HepG2 (cell line): Measurements from ENCODE around the gene HERPUD2. TPM values are rescaled to one million over a fixed set of nuclear protein-coding genes. Genes with fewer than 3 reads are reported as not detected.

Experiments used
- DR1 ChIP-seq: sonication (generic); formaldehyde crosslinking; IDR thresholded peaks from 2 replicates; pipeline ENCODE4 v1.8.0; 2021; ENCODE audit warnings: mild to moderate bottlenecking, missing genetic modification reagents, inconsistent platforms
- HCFC1 ChIP-seq: fragments of 150-350 bp; IDR thresholded peaks from 2 replicates; pipeline ENCODE4 v1.6.1; 2014; ENCODE audit warnings: low read depth, low read length
- HOXA9 ChIP-seq: sonication (generic); formaldehyde crosslinking; IDR thresholded peaks from 2 replicates; pipeline ENCODE4 v1.8.1; 2022; ENCODE audit warnings: missing genetic modification reagents, mild to moderate bottlenecking, moderate library complexity, borderline replicate concordance
- MBD4 ChIP-seq: IDR thresholded peaks from 2 replicates; pipeline ENCODE4 v1.6.1; 2012; ENCODE audit warnings: low read length, inconsistent platforms, borderline replicate concordance
- NBN ChIP-seq: fragments of 450-650 bp; conservative IDR thresholded peaks from 2 replicates; pipeline ENCODE4 v1.6.1; 2017
- NR3C1 ChIP-seq: sonication (generic); formaldehyde crosslinking; IDR thresholded peaks from 2 replicates; pipeline ENCODE4 v1.4.0; 2020; ENCODE audit warnings: missing genetic modification reagents
- PCBP1 ChIP-seq: fragments of 200-400 bp; formaldehyde crosslinking; IDR thresholded peaks from 2 replicates; pipeline ENCODE4 v1.6.1; 2017; ENCODE audit warnings: mild to moderate bottlenecking, low read depth, low read length, borderline replicate concordance
- POLR2A ChIP-seq, 2 experiments: IDR thresholded peaks; 2 replicates each; pipeline ENCODE4 v1.6.1; 2011; ENCODE audit warnings: low read depth in 2 of 2, low read length in 2 of 2, mild to moderate bottlenecking in 1 of 2, moderate library complexity in 1 of 2; ENCODE audit not compliant: insufficient read depth in 1 of 2
- PPARG ChIP-seq: conservative IDR thresholded peaks from 2 replicates; pipeline ENCODE4 v1.6.1; 2016; ENCODE audit warnings: missing biosample characterization, missing genetic modification reagents
- PRPF4 ChIP-seq: fragments of 200-400 bp; formaldehyde crosslinking; IDR thresholded peaks from 2 replicates; pipeline ENCODE4 v1.6.1; 2016; ENCODE audit warnings: low read length, low read depth; ENCODE audit not compliant: poor library complexity, severe bottlenecking
- SP1 ChIP-seq, 2 experiments: fragments of 450-650 bp in 1 of 2; sonication (generic) in 1 of 2; formaldehyde crosslinking in 1 of 2; IDR thresholded peaks; 2 replicates each; pipeline versions ENCODE4 v1.4.0 to v1.6.1; 2016 to 2020; ENCODE audit warnings: missing genetic modification reagents in 1 of 2
- TCF7 ChIP-seq: sonication (generic); IDR thresholded peaks from 2 replicates; pipeline ENCODE4 v1.6.1; 2016; ENCODE audit warnings: antibody characterized with exemption, low read depth
- TEAD3 ChIP-seq: optimal IDR thresholded peaks from 2 replicates; pipeline ENCODE3; 2016; ENCODE audit warnings: borderline replicate concordance
- TOE1 ChIP-seq: sonication (generic); formaldehyde crosslinking; IDR thresholded peaks from 2 replicates; pipeline ENCODE4 v1.4.0; 2020; ENCODE audit warnings: mild to moderate bottlenecking, missing genetic modification reagents
- ZNF224 ChIP-seq: sonication (generic); formaldehyde crosslinking; IDR thresholded peaks from 2 replicates; pipeline ENCODE4 v1.5.0; 2020; ENCODE audit warnings: mild to moderate bottlenecking, missing genetic modification reagents
- ZNF354B ChIP-seq: sonication (generic); formaldehyde crosslinking; IDR thresholded peaks from 2 replicates; pipeline ENCODE4 v1.8.0; 2022; ENCODE audit warnings: mild to moderate bottlenecking, missing genetic modification reagents
- ZNF432 ChIP-seq: sonication (generic); formaldehyde crosslinking; IDR thresholded peaks from 2 replicates; pipeline ENCODE4 v1.5.0; 2020; ENCODE audit warnings: missing genetic modification reagents, mild to moderate bottlenecking, borderline replicate concordance
- polyA plus RNA-seq, 8 experiments: library from polyadenylated mRNA; depleted of rRNA in 3 of 8; stranded (reverse) in 7 of 8; unstranded in 1 of 8; fragments of >200 nt; fragmentation: Illumina TruSeq in 4 of 8; extraction: Trizol in 4 of 8; gene quantifications; 2 replicates each; pipeline versions ENCODE4 v1.2.1 to v1.2.3, GENCODE V29; 2011 to 2016; ENCODE audit warnings: low read depth in 4 of 8, missing spikeins in 1 of 8, mixed read lengths in 1 of 8; ENCODE audit not compliant: insufficient read depth in 1 of 8
- total RNA-seq, 5 experiments: library from RNA; depleted of rRNA; stranded (reverse); fragments of >200 nt; fragmentation: Illumina TruSeq; extraction: Trizol; gene quantifications; 2 replicates each; pipeline ENCODE4 v1.2.3, GENCODE V29; 2016; ENCODE audit warnings: low read depth in 1 of 5
- TF ChIP-seq, protein P1 (sequence below): sonication (generic); formaldehyde crosslinking; IDR thresholded peaks from 2 replicates; pipeline ENCODE4 v1.4.0; 2020; ENCODE audit warnings: missing genetic modification reagents
- TF ChIP-seq, protein P2 (sequence below): sonication (generic); formaldehyde crosslinking; conservative IDR thresholded peaks from 2 replicates; pipeline ENCODE4 v1.4.0; 2020; ENCODE audit warnings: missing genetic modification reagents
- TF ChIP-seq, protein P3 (sequence below): sonication (generic); formaldehyde crosslinking; IDR thresholded peaks from 2 replicates; pipeline ENCODE4 v1.8.1; 2023; ENCODE audit warnings: mild to moderate bottlenecking, missing genetic modification reagents
- TF ChIP-seq, protein P4 (sequence below): sonication (generic); formaldehyde crosslinking; IDR thresholded peaks from 2 replicates; pipeline ENCODE4 v1.4.0; 2020; ENCODE audit warnings: missing genetic modification reagents

The HERPUD2 gene
- total and polyA plus RNA-seq, 2 of the 13 experiments (the other 11 are each of a cell fraction or from before 2014, with no cell fraction given), result 10.7 to 38.6 TPM

DNA sequence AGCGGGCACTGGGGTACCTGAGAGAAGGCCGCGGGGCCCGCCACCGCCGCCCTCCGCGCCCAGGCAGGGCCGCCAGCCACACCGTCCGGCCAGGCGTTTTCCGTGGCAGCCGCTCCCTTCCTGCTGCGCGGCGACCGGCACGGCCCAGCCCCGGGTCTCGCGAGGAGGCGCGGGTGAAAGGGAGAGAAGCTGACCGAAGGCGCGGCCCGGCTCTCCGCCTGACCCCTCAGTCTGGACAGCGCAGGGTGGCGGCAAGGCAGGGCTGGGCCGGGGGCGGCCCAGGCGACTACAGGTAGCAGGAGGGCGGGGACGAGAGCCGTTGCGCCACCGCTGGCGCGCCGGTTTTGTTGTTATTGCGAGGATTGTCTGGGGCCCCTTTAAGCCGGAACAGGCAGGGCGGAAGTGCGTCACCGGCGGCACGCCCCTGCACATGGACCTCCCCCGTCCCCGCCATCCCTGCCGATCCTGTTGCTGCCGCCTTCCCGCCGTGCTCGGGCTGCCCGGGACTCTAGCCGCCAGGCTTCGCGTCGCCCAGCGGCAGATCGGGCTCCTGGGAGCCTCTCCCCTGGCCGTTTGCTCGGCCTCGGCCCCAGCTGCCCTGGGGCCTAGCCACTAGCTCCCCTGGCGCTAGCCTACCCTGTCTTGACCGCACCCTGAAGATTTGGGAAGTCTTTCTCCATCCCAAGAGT lies at the start of gene HERPUD2 (continued):
- TF ChIP-seq, protein P1, sequence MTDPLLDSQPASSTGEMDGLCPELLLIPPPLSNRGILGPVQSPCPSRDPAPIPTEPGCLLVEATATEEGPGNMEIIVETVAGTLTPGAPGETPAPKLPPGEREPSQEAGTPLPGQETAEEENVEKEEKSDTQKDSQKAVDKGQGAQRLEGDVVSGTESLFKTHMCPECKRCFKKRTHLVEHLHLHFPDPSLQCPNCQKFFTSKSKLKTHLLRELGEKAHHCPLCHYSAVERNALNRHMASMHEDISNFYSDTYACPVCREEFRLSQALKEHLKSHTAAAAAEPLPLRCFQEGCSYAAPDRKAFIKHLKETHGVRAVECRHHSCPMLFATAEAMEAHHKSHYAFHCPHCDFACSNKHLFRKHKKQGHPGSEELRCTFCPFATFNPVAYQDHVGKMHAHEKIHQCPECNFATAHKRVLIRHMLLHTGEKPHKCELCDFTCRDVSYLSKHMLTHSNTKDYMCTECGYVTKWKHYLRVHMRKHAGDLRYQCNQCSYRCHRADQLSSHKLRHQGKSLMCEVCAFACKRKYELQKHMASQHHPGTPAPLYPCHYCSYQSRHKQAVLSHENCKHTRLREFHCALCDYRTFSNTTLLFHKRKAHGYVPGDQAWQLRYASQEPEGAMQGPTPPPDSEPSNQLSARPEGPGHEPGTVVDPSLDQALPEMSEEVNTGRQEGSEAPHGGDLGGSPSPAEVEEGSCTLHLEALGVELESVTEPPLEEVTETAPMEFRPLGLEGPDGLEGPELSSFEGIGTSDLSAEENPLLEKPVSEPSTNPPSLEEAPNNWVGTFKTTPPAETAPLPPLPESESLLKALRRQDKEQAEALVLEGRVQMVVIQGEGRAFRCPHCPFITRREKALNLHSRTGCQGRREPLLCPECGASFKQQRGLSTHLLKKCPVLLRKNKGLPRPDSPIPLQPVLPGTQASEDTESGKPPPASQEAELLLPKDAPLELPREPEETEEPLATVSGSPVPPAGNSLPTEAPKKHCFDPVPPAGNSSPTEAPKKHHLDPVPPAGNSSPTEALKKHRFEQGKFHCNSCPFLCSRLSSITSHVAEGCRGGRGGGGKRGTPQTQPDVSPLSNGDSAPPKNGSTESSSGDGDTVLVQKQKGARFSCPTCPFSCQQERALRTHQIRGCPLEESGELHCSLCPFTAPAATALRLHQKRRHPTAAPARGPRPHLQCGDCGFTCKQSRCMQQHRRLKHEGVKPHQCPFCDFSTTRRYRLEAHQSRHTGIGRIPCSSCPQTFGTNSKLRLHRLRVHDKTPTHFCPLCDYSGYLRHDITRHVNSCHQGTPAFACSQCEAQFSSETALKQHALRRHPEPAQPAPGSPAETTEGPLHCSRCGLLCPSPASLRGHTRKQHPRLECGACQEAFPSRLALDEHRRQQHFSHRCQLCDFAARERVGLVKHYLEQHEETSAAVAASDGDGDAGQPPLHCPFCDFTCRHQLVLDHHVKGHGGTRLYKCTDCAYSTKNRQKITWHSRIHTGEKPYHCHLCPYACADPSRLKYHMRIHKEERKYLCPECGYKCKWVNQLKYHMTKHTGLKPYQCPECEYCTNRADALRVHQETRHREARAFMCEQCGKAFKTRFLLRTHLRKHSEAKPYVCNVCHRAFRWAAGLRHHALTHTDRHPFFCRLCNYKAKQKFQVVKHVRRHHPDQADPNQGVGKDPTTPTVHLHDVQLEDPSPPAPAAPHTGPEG, result no peak
- TF ChIP-seq MBD4, result no peak
- peak; percentile 58 for TF ChIP-seq TEAD3 (CRISPR knock-in tag)
- no peak; the same call in 1 of the 2 replicates for TF ChIP-seq PPARG
- TF ChIP-seq NBN, result no peak
- TF ChIP-seq TOE1 (CRISPR knock-in tag), result no peak
- no peak for TF ChIP-seq ZNF354B (CRISPR knock-in tag)
- no peak for TF ChIP-seq NR3C1 (CRISPR knock-in tag)
- TF ChIP-seq, protein P2, sequence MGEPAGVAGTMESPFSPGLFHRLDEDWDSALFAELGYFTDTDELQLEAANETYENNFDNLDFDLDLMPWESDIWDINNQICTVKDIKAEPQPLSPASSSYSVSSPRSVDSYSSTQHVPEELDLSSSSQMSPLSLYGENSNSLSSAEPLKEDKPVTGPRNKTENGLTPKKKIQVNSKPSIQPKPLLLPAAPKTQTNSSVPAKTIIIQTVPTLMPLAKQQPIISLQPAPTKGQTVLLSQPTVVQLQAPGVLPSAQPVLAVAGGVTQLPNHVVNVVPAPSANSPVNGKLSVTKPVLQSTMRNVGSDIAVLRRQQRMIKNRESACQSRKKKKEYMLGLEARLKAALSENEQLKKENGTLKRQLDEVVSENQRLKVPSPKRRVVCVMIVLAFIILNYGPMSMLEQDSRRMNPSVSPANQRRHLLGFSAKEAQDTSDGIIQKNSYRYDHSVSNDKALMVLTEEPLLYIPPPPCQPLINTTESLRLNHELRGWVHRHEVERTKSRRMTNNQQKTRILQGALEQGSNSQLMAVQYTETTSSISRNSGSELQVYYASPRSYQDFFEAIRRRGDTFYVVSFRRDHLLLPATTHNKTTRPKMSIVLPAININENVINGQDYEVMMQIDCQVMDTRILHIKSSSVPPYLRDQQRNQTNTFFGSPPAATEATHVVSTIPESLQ (CRISPR knock-in tag), result no peak
- peak; percentile 42; the same call in 1 of the 2 replicates for TF ChIP-seq HCFC1
- peak; percentile 92 for TF ChIP-seq DR1
- TF ChIP-seq POLR2A (IDR thresholded peaks at IDR 0.05; ENCODE audit: insufficient read depth in 1 of 2, low read depth in 2 of 2, low read length in 2 of 2), result peak; percentile 74 to 89
- TF ChIP-seq PCBP1, result 0 out of 2 replicates have a peak, but pooled peaks have one; percentile 56
- TF ChIP-seq SP1 (IDR thresholded peaks at IDR 0.05), result no peak
- TF ChIP-seq SP1 (CRISPR knock-in tag; IDR thresholded peaks at IDR 0.05), result peak; percentile 91
- no peak for TF ChIP-seq PRPF4
- TF ChIP-seq, protein P3, sequence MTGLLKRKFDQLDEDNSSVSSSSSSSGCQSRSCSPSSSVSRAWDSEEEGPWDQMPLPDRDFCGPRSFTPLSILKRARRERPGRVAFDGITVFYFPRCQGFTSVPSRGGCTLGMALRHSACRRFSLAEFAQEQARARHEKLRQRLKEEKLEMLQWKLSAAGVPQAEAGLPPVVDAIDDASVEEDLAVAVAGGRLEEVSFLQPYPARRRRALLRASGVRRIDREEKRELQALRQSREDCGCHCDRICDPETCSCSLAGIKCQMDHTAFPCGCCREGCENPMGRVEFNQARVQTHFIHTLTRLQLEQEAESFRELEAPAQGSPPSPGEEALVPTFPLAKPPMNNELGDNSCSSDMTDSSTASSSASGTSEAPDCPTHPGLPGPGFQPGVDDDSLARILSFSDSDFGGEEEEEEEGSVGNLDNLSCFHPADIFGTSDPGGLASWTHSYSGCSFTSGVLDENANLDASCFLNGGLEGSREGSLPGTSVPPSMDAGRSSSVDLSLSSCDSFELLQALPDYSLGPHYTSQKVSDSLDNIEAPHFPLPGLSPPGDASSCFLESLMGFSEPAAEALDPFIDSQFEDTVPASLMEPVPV (CRISPR knock-in tag), result no peak
- TF ChIP-seq TCF7, result no peak
- TF ChIP-seq HOXA9 (CRISPR knock-in tag), result no peak
- TF ChIP-seq, protein P4, sequence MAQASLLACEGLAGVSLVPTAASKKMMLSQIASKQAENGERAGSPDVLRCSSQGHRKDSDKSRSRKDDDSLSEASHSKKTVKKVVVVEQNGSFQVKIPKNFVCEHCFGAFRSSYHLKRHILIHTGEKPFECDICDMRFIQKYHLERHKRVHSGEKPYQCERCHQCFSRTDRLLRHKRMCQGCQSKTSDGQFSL (CRISPR knock-in tag), result no peak
- TF ChIP-seq ZNF224 (CRISPR knock-in tag), result no peak
- no peak for TF ChIP-seq ZNF432
